ENCODE data around the gene C2orf69. TPM values are rescaled to one million over a fixed set of nuclear protein-coding genes. Genes with fewer than 3 reads are reported as not detected.

The C2orf69 gene
- total RNA-seq, 1 experiment from 2014 or later, result 21.6 TPM

GRCh38 chr2:199950396-199950795 lies 39.3 kb downstream of the C2orf69 start:
- ChIA-PET CTCF (no interaction called here), POLR2A (no interaction called here), RAD21 (ENCODE audit: low non-redundant PET in 1 of 2, low total read pairs in 2 of 2, uncharacterized antibody in 2 of 2, unreplicated experiment in 2 of 2) (no interaction called here)
- no peak for DNase-seq (ENCODE audit: low read depth, low spot score)
- H2AFZ ChIP-seq (ENCODE audit: low read depth, low read length, poor library complexity, severe bottlenecking), result no peak overlapping the region
- H3K9me2 ChIP-seq (ENCODE audit: insufficient read depth), result no peaks in the 10 kb centered on the region
- H3K4me1 ChIP-seq (ENCODE audit: control insufficient read depth in 1 of 2, insufficient read depth in 2 of 2, low read length in 2 of 2), result peaks cover 5 to 9% of the 10 kb centered on the region in 2 experiments; a peak in 2 of 4 replicates
- ATAC-seq, result no peak
- H3K4me3 ChIP-seq (replicated peaks in 1 of 2; ENCODE audit: low read depth in 1 of 2, low read length in 2 of 2), result no peak overlapping the region
- H3K36me3 ChIP-seq (ENCODE audit: control insufficient read depth in 1 of 2, insufficient read depth in 2 of 2, low read length in 2 of 2), result peaks cover 12 to 22% of the 10 kb centered on the region in 2 experiments; a peak in 3 of 4 replicates
- BruUV-seq (replicated peaks), result no TSS peak
- no peak overlapping the region for H3K9ac ChIP-seq (ENCODE audit: low read length)
- peaks cover 66% of the 10 kb centered on the region for H3K79me2 ChIP-seq (ENCODE audit: insufficient read depth, low read length)
- intact Hi-C loops (cut with micrococcal nuclease), result no loop called here
- H4K20me1 ChIP-seq (ENCODE audit: insufficient read depth), result no peaks in the 10 kb centered on the region
- H3K4me2 ChIP-seq (ENCODE audit: low read length), result no peak overlapping the region
- TF ChIP-seq ZBTB33 (IDR thresholded peaks at IDR 0.05; ENCODE audit: extremely low read depth, insufficient replicate concordance, low read length) (no peak), CTCF (IDR thresholded peaks at IDR 0.05 in 2 of 3, conservative IDR thresholded peaks at IDR 0.05 in 1 of 3; ENCODE audit: borderline replicate concordance in 1 of 3, insufficient read depth in 1 of 3, low read depth in 2 of 3, low read length in 2 of 3) (no peak), EZH2 (IDR thresholded peaks at IDR 0.05) (no peak), CBX3 (IDR thresholded peaks at IDR 0.05; ENCODE audit: low read depth) (no peak)
- H3K27ac ChIP-seq (ENCODE audit: low read depth, low read length), result no peak overlapping the region
- H3K27me3 ChIP-seq (ENCODE audit: insufficient read depth, low read length), result no peaks in the 10 kb centered on the region
- no peaks in the 10 kb centered on the region for H3K9me3 ChIP-seq (ENCODE audit: control insufficient read depth in 1 of 2, insufficient read depth in 1 of 2, low read depth in 1 of 2, low read length in 2 of 2)

GRCh38 chr2:199951023-199951422 lies 39.9 kb downstream of the C2orf69 start:
- peaks cover 69% of the 10 kb centered on the region for H3K79me2 ChIP-seq (ENCODE audit: insufficient read depth, low read length)
- H4K20me1 ChIP-seq (ENCODE audit: insufficient read depth), result no peaks in the 10 kb centered on the region
- intact Hi-C loops (cut with micrococcal nuclease), result no loop called here
- RAD21 ChIA-PET (ENCODE audit: low non-redundant PET in 1 of 2, low total read pairs in 2 of 2, uncharacterized antibody in 2 of 2, unreplicated experiment in 2 of 2), result no interaction called here
- peaks cover 5 to 9% of the 10 kb centered on the region in 2 experiments; a peak in 2 of 4 replicates for H3K4me1 ChIP-seq (ENCODE audit: control insufficient read depth in 1 of 2, insufficient read depth in 2 of 2, low read length in 2 of 2)
- no peak for DNase-seq (ENCODE audit: low read depth, low spot score)
- H3K9me2 ChIP-seq (ENCODE audit: insufficient read depth), result no peaks in the 10 kb centered on the region
- POLR2A ChIA-PET, result no interaction called here
- H3K9me3 ChIP-seq (ENCODE audit: control insufficient read depth in 1 of 2, insufficient read depth in 1 of 2, low read depth in 1 of 2, low read length in 2 of 2), result no peaks in the 10 kb centered on the region
- BruUV-seq (replicated peaks), result no TSS peak
- no peak for TF ChIP-seq POLR2AphosphoS5 (IDR thresholded peaks at IDR 0.05; ENCODE audit: low read depth, low read length)
- no peaks in the 10 kb centered on the region for H3K27me3 ChIP-seq (ENCODE audit: insufficient read depth, low read length)
- no peak overlapping the region for H3K9ac ChIP-seq (ENCODE audit: low read length)
- H3K4me3 ChIP-seq (replicated peaks in 1 of 2; ENCODE audit: low read depth in 1 of 2, low read length in 2 of 2), result no peak overlapping the region
- H2AFZ ChIP-seq (ENCODE audit: low read depth, low read length, poor library complexity, severe bottlenecking), result no peak overlapping the region
- no peak for ATAC-seq
- CTCF ChIA-PET, result no interaction called here
- no peak overlapping the region for H3K27ac ChIP-seq (ENCODE audit: low read depth, low read length)
- peaks cover 11 to 16% of the 10 kb centered on the region in 2 experiments; a peak in 3 of 4 replicates for H3K36me3 ChIP-seq (ENCODE audit: control insufficient read depth in 1 of 2, insufficient read depth in 2 of 2, low read length in 2 of 2)
- no peak overlapping the region for H3K4me2 ChIP-seq (ENCODE audit: low read length)

Data from HCT116 (cell line).